ENCODE measurements around the gene DOCK10. TPM values are rescaled to one million over a fixed set of nuclear protein-coding genes. Genes with fewer than 3 reads are reported as not detected.

The DOCK10 gene
- total and polyA plus RNA-seq, 11 donors: 0.31 to 28.6 (median 2.0) TPM

DNA sequence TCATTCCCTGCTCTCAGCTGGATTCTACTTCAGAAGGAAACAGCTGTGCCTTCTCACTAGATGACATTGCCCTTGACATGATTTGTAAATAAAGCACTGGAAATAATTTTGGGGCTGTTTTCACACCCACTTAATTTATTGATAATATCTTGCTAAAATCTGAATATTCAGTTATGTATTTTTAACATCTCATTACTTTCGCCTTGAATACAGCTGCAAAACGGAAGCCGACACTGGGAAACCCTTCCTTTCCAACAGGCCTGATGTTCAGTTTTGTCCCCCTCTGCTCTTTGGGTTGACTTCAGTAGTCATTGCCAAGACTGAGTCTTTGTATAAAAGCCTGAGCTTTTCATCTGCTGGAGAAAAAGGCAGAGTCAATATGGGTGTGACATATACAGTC is 82.7 kb downstream of the DOCK10 start:
- H3K36me3 ChIP-seq: no peaks in the 10 kb centered on the region
- no peaks in the 10 kb centered on the region for H3K27me3 ChIP-seq
- intact Hi-C loops (cut with DNase I): no loop called here
- 71 to 86% (median 79%) methylated on average over 3 of the region's 3 CpGs for WGBS, 4 donors
- TF ChIP-seq, protein P1, sequence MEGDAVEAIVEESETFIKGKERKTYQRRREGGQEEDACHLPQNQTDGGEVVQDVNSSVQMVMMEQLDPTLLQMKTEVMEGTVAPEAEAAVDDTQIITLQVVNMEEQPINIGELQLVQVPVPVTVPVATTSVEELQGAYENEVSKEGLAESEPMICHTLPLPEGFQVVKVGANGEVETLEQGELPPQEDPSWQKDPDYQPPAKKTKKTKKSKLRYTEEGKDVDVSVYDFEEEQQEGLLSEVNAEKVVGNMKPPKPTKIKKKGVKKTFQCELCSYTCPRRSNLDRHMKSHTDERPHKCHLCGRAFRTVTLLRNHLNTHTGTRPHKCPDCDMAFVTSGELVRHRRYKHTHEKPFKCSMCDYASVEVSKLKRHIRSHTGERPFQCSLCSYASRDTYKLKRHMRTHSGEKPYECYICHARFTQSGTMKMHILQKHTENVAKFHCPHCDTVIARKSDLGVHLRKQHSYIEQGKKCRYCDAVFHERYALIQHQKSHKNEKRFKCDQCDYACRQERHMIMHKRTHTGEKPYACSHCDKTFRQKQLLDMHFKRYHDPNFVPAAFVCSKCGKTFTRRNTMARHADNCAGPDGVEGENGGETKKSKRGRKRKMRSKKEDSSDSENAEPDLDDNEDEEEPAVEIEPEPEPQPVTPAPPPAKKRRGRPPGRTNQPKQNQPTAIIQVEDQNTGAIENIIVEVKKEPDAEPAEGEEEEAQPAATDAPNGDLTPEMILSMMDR (IDR thresholded peaks at IDR 0.05): no peak
- TF ChIP-seq POLR2A (IDR thresholded peaks at IDR 0.05): no peak
- DNase-seq (no peak), ATAC-seq (no peak)
- no peak overlapping the region for H3K4me3 ChIP-seq
- no peak overlapping the region for H3K27ac ChIP-seq
- peaks cover 0 to 33% (median 0%) of the 10 kb centered on the region in 12 donors for H3K4me1 ChIP-seq
- H3K9me3 ChIP-seq: no peaks in the 10 kb centered on the region

DNA sequence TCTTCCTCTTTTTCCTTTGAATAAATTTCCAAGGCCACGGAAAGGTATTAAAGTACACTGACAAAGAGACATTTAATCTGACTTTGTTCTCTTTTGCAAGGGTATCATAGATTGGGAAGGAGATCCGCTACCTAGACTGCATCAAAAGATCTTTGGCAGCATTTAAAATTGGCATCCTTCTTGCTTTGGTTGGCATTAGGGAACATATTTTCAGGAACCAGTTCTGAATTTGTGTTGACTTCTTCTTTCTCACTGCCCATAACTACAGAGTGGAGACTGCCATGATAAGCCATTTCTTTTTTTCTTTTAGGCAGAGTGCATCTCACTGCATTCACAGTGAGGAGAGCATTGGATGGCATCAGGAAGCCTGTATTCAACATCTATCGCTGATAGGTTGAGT is 83.4 kb downstream of the DOCK10 start:
- Histone ChIP-seq H3K27me3 (no peaks in the 10 kb centered on the region), H3K27ac (peak overlapping the region in 1 of 12 donors; percentile 78), H3K36me3 (no peaks in the 10 kb centered on the region), H3K9me3 (no peaks in the 10 kb centered on the region), H3K4me3 (no peak overlapping the region), H3K4me1 (peaks cover 0 to 40% (median 0%) of the 10 kb centered on the region in 12 donors)
- TF ChIP-seq POLR2A (IDR thresholded peaks at IDR 0.05): no peak
- TF ChIP-seq, protein P1 (IDR thresholded peaks at IDR 0.05): no peak
- no peak for DNase-seq
- 68 to 85% (median 75%) methylated on average over 3 of the region's 3 CpGs for WGBS, 4 donors
- no peak for ATAC-seq
- intact Hi-C loops (cut with DNase I): no loop called here

DNA sequence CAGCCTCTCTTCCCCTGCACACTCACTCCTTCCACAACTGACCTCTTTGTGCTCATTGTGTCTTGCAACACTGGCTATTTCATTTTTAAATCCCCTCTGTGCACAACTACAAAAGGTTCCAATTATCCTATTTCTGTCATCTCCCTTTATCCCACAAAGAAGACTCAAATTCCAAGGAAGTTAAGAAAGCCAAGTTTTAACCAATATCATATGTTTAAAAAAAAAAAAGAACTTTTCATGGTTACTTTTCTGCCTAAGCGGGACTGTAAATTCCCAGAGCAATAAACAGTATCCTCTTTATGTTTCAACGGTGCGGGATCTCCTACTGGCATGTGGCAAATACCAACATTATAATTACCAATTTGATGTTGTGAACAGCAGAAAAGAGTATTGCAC is 83.8 kb downstream of the DOCK10 start:
- no peak for ATAC-seq
- 68 to 83% (median 75%) methylated on average over 3 of the region's 3 CpGs for WGBS, 4 donors
- no peaks in the 10 kb centered on the region for H3K9me3 ChIP-seq
- H3K36me3 ChIP-seq: no peaks in the 10 kb centered on the region
- H3K4me3 ChIP-seq: no peak overlapping the region
- peaks cover 0 to 44% (median 0%) of the 10 kb centered on the region in 12 donors for H3K4me1 ChIP-seq
- peak overlapping the region in 1 of 12 donors; percentile 78 for H3K27ac ChIP-seq
- no peaks in the 10 kb centered on the region for H3K27me3 ChIP-seq
- no peak for DNase-seq
- no peak for TF ChIP-seq POLR2A (IDR thresholded peaks at IDR 0.05)
- TF ChIP-seq, protein P1 (IDR thresholded peaks at IDR 0.05): no peak
- intact Hi-C loops (cut with DNase I): no loop called here

DNA sequence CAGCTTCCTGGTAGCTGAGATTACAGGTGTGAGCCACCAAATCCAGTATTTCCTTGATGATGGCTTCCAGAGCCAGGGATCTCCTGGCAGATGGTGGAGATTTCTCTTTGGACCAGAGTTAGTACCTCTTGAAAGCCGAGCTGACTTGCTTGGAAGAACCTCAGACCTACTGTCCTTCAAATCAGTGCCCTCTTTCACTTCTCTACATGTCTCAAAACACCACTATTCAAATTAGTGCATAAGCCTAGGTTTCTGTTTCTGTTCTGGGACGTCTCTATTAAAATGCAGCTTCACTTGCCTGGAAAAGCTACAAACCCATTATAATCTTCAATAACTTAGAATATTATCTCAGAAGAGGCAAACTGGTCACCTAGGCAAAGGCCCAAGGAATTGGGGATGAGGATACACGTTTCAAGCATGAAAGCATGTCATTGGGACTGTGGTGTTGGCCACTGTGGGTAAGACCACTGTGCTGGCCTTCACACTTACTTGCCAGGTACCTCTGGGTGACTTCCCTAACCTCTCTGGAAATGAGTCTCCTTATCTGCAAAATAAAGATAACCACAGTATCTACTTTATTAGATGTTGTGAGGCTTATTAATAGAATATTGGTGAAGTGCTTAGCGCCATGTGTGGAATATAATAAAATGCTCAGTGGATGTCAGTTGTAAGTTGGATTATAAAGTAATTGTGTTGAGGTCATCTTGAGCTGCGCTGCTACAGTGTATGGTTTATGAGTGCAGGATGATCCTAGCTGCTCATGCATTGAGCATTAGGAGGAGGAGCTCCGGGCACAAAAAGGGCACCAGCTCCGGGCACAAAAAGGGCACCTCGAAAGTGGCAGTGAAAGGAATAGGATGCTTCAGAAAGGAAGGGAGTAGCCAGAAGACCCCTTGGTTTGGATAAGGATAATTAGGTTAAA is 84.5 kb downstream of the DOCK10 start:
- peak overlapping the region in 1 of 12 donors; percentile 78 for H3K27ac ChIP-seq
- no peak for ATAC-seq

More for the DNA sequence above, 84.5 kb downstream of the DOCK10 start:
- TF ChIP-seq POLR2A (IDR thresholded peaks at IDR 0.05): no peak
- TF ChIP-seq, protein P1 (IDR thresholded peaks at IDR 0.05): no peak
- DNase-seq: no peak
- no peak overlapping the region for H3K4me3 ChIP-seq
- no peaks in the 10 kb centered on the region for H3K27me3 ChIP-seq
- H3K36me3 ChIP-seq: no peaks in the 10 kb centered on the region
- H3K4me1 ChIP-seq: peaks cover 0 to 50% (median 0%) of the 10 kb centered on the region in 12 donors
- intact Hi-C loops (cut with DNase I): no loop called here
- no peaks in the 10 kb centered on the region for H3K9me3 ChIP-seq
- WGBS, 4 donors: 75 to 82% (median 79%) methylated on average over 8 of the region's 8 CpGs

Measured in heart left ventricle (tissue), 16 donors.